Mesenchymal stem cell (in vitro differentiated cells and primary cell): ENCODE measurements around the gene CBX2.
A peak's percentile ranks its signal among the peaks of the same experiment; 100 is the strongest.

Source experiments
- DNase-seq: peaks from one replicate; pipeline ENCODE4 v3.0.0-alpha.2; 2013
- H2AFZ ChIP-seq: one replicate; pipeline ENCODE4 v1.6.1; 2013; ENCODE audit warnings: low read depth, mild to moderate bottlenecking, control low read depth, inconsistent platforms, low read length, moderate library complexity
- H2AK5ac ChIP-seq: 2 replicates; pipeline ENCODE4 v1.6.1; 2013; ENCODE audit warnings: low read length, moderate library complexity, mild to moderate bottlenecking, inconsistent platforms; ENCODE audit not compliant: severe bottlenecking
- H2BK120ac ChIP-seq: one replicate; pipeline ENCODE4 v1.6.1; 2013; ENCODE audit warnings: low read depth, mild to moderate bottlenecking, inconsistent platforms, low read length, moderate library complexity
- H2BK12ac ChIP-seq, 2 experiments: one replicate each; pipeline ENCODE4 v1.6.1; 2013; ENCODE audit warnings: inconsistent platforms in 2 of 2, low read length in 2 of 2, mild to moderate bottlenecking in 2 of 2, moderate library complexity in 2 of 2, control low read depth in 1 of 2
- H2BK15ac ChIP-seq: one replicate; pipeline ENCODE4 v1.6.1; 2013; ENCODE audit warnings: mild to moderate bottlenecking, low read depth, inconsistent platforms; ENCODE audit not compliant: poor library complexity, severe bottlenecking
- H2BK5ac ChIP-seq: 2 replicates; pipeline ENCODE4 v1.6.1; 2013; ENCODE audit warnings: low read depth, mild to moderate bottlenecking, low read length, control low read depth, inconsistent platforms; ENCODE audit not compliant: poor library complexity, severe bottlenecking
- H3K14ac ChIP-seq, 2 experiments: one replicate each; pipeline ENCODE4 v1.6.1; 2013; ENCODE audit warnings: inconsistent platforms in 2 of 2, low read length in 2 of 2, control low read depth in 1 of 2, mild to moderate bottlenecking in 1 of 2, moderate library complexity in 1 of 2
- H3K18ac ChIP-seq, 2 experiments: one replicate each; pipeline ENCODE4 v1.6.1; 2013; ENCODE audit warnings: inconsistent platforms in 2 of 2, low read length in 2 of 2, control low read depth in 1 of 2, low read depth in 1 of 2, mild to moderate bottlenecking in 1 of 2
- H3K23ac ChIP-seq, 2 experiments: one replicate each; pipeline ENCODE4 v1.6.1; 2013; ENCODE audit warnings: inconsistent platforms in 2 of 2, low read length in 2 of 2, mild to moderate bottlenecking in 2 of 2, moderate library complexity in 2 of 2, control low read depth in 1 of 2
- H3K27ac ChIP-seq: 2 replicates; pipeline ENCODE4 v1.5.1; 2013; ENCODE audit warnings: mild to moderate bottlenecking, moderate library complexity, low read length, control low read depth, inconsistent platforms; ENCODE audit not compliant: poor library complexity, severe bottlenecking
- H3K27me3 ChIP-seq, 2 experiments: 2 replicates each; pipeline versions ENCODE4 v1.6.1 to v1.7.0; 2013; ENCODE audit warnings: low read length in 2 of 2, mild to moderate bottlenecking in 2 of 2, moderate library complexity in 2 of 2, control low read depth in 1 of 2, inconsistent platforms in 1 of 2; ENCODE audit not compliant: control insufficient read depth in 1 of 2, insufficient read depth in 1 of 2
- H3K36me3 ChIP-seq, 2 experiments: 2 replicates each; pipeline versions ENCODE4 v1.6.1 to v1.7.0; 2013; ENCODE audit warnings: low read length in 2 of 2, control low read depth in 1 of 2, inconsistent platforms in 1 of 2, low read depth in 1 of 2, mild to moderate bottlenecking in 1 of 2; ENCODE audit not compliant: insufficient read depth in 2 of 2, control insufficient read depth in 1 of 2
- H3K4ac ChIP-seq, 2 experiments: one replicate each; pipeline ENCODE4 v1.6.1; 2013; ENCODE audit warnings: inconsistent platforms in 2 of 2, low read length in 2 of 2, mild to moderate bottlenecking in 2 of 2, moderate library complexity in 2 of 2, control low read depth in 1 of 2, low read depth in 1 of 2
- H3K4me1 ChIP-seq: 2 replicates; pipeline ENCODE4 v1.6.1; 2013; ENCODE audit warnings: low read depth, low read length, control low read depth; ENCODE audit not compliant: control insufficient read depth, insufficient read depth
- H3K4me2 ChIP-seq: 2 replicates; pipeline ENCODE4 v1.6.1; 2013; ENCODE audit warnings: low read length, mild to moderate bottlenecking, inconsistent platforms; ENCODE audit not compliant: poor library complexity, severe bottlenecking
- H3K4me3 ChIP-seq, 2 experiments: 2 replicates each; pipeline versions ENCODE4 v1.5.1 to v1.7.0; 2013; ENCODE audit warnings: low read length in 2 of 2, mild to moderate bottlenecking in 2 of 2, control low read depth in 1 of 2, low read depth in 1 of 2; ENCODE audit not compliant: insufficient read depth in 1 of 2
- H3K79me1 ChIP-seq: replicated peaks from 2 replicates; pipeline ENCODE4 v1.6.1; 2013; ENCODE audit warnings: mild to moderate bottlenecking, control low read depth, low read length, inconsistent platforms; ENCODE audit not compliant: poor library complexity, severe bottlenecking
- H3K9ac ChIP-seq: 2 replicates; pipeline ENCODE4 v1.7.0; 2013; ENCODE audit warnings: mild to moderate bottlenecking, low read length, moderate library complexity
- H3K9me3 ChIP-seq: 2 replicates; pipeline ENCODE4 v1.7.0; 2013; ENCODE audit warnings: mild to moderate bottlenecking, low read length; ENCODE audit not compliant: control insufficient read depth
- H4K8ac ChIP-seq: one replicate; pipeline ENCODE4 v1.6.1; 2013; ENCODE audit warnings: inconsistent platforms, mild to moderate bottlenecking, low read length, moderate library complexity
- H4K91ac ChIP-seq: one replicate; pipeline ENCODE4 v1.6.1; 2013; ENCODE audit warnings: mild to moderate bottlenecking, low read length, inconsistent platforms
- WGBS: methylation state at CpG from one replicate; pipeline ENCODE4 v1.1.7; 2013; ENCODE audit warnings: mixed read lengths; 5-methylcytosine and 5-hydroxymethylcytosine counted together

The CBX2 gene

GRCh38 chr17:79824234-79824633 is 46.3 kb downstream of the CBX2 start:
- no peak overlapping the region for H2BK5ac ChIP-seq
- 95% methylated on average over 17 of the region's 17 CpGs for WGBS
- no peak overlapping the region for H3K14ac ChIP-seq
- no peak overlapping the region for H4K8ac ChIP-seq
- no peak overlapping the region for H2BK12ac ChIP-seq
- no peak overlapping the region for H3K23ac ChIP-seq
- H3K4me2 ChIP-seq, result no peak overlapping the region
- peaks cover 4% of the 10 kb centered on the region for H3K4me1 ChIP-seq
- no peak overlapping the region for H2AFZ ChIP-seq
- no peak overlapping the region for H3K18ac ChIP-seq
- no peak overlapping the region for H2BK15ac ChIP-seq
- peaks cover 21 to 74% of the 10 kb centered on the region in 2 experiments for H3K27me3 ChIP-seq
- no peaks in the 10 kb centered on the region for H3K36me3 ChIP-seq
- H3K4me3 ChIP-seq, result no peak overlapping the region
- no peak overlapping the region for H3K27ac ChIP-seq
- H2BK120ac ChIP-seq, result no peak overlapping the region
- H3K9ac ChIP-seq, result no peak overlapping the region
- H3K79me1 ChIP-seq, result no peaks in the 10 kb centered on the region
- DNase-seq, result no peak
- H3K9me3 ChIP-seq, result no peaks in the 10 kb centered on the region
- H2AK5ac ChIP-seq, result no peak overlapping the region
- no peak overlapping the region for H4K91ac ChIP-seq
- H3K4ac ChIP-seq, result no peak overlapping the region

GRCh38 chr17:79824893-79825579 is 47.1 kb downstream of the CBX2 start:
- Histone ChIP-seq H2BK15ac (no peak overlapping the region), H2AK5ac (no peak overlapping the region), H3K14ac (no peak overlapping the region), H4K8ac (no peak overlapping the region), H3K9ac (no peak overlapping the region), H3K4me1 (peaks cover 4% of the 10 kb centered on the region), H3K27me3 (peaks cover 13 to 71% of the 10 kb centered on the region in 2 experiments), H3K4me2 (no peak overlapping the region), H2AFZ (no peak overlapping the region), H3K36me3 (no peaks in the 10 kb centered on the region), H2BK12ac (no peak overlapping the region), H4K91ac (no peak overlapping the region), H3K79me1 (no peaks in the 10 kb centered on the region), H2BK120ac (no peak overlapping the region), H3K23ac (no peak overlapping the region), H3K4me3 (no peak overlapping the region), H3K9me3 (no peaks in the 10 kb centered on the region), H2BK5ac (no peak overlapping the region), H3K18ac (no peak overlapping the region), H3K27ac (no peak overlapping the region), H3K4ac (no peak overlapping the region)
- WGBS, result 93% methylated on average over 6 of the region's 6 CpGs
- no peak for DNase-seq

- H3K4me1 ChIP-seq, result peaks cover 4% of the 10 kb centered on the region
- no peak overlapping the region for H2BK12ac ChIP-seq
- H3K27me3 ChIP-seq, result peaks cover 8 to 68% of the 10 kb centered on the region in 2 experiments
- H3K9me3 ChIP-seq, result no peaks in the 10 kb centered on the region
- H3K4me3 ChIP-seq, result peak overlapping the region in 1 of 2 experiments; percentile 24
- peak overlapping the region; percentile 3 for H4K91ac ChIP-seq
- H2BK15ac ChIP-seq, result no peak overlapping the region
- no peak overlapping the region for H3K27ac ChIP-seq
- DNase-seq, result no peak
- H2AK5ac ChIP-seq, result no peak overlapping the region
- no peak overlapping the region for H3K14ac ChIP-seq
- H3K79me1 ChIP-seq, result no peaks in the 10 kb centered on the region
- no peak overlapping the region for H2BK120ac ChIP-seq
- H2AFZ ChIP-seq, result no peak overlapping the region
- no peaks in the 10 kb centered on the region for H3K36me3 ChIP-seq
- H4K8ac ChIP-seq, result no peak overlapping the region
- no peak overlapping the region for H3K23ac ChIP-seq
- H3K4ac ChIP-seq, result no peak overlapping the region
- H2BK5ac ChIP-seq, result no peak overlapping the region
- H3K9ac ChIP-seq, result no peak overlapping the region
- H3K18ac ChIP-seq, result no peak overlapping the region
- WGBS, result 97% methylated on average over 5 of the region's 5 CpGs
- no peak overlapping the region for H3K4me2 ChIP-seq
Observed at GRCh38 chr17:79825580-79825921, 47.6 kb downstream of the CBX2 start.

GRCh38 chr17:79826204-79826680 is 48.3 kb downstream of the CBX2 start:
- H3K4me3 ChIP-seq, result no peak overlapping the region
- H3K4ac ChIP-seq, result no peak overlapping the region
- no peak overlapping the region for H2AFZ ChIP-seq
- no peak for DNase-seq
- no peaks in the 10 kb centered on the region for H3K36me3 ChIP-seq
- no peak overlapping the region for H2BK120ac ChIP-seq
- 33% methylated on average over 10 of the region's 11 CpGs for WGBS
- no peak overlapping the region for H3K9ac ChIP-seq
- no peak overlapping the region for H3K23ac ChIP-seq
- peaks cover 6% of the 10 kb centered on the region for H3K4me1 ChIP-seq
- H4K8ac ChIP-seq, result peak overlapping the region; percentile 45
- H4K91ac ChIP-seq, result peak overlapping the region; percentile 71
- H2BK12ac ChIP-seq, result peak overlapping the region in 1 of 2 experiments; percentile 38
- H3K27ac ChIP-seq, result no peak overlapping the region
- no peak overlapping the region for H2AK5ac ChIP-seq
- no peak overlapping the region for H3K14ac ChIP-seq
- peak overlapping the region in 1 of 2 experiments; percentile 28 for H3K18ac ChIP-seq
- no peak overlapping the region for H2BK5ac ChIP-seq
- no peaks in the 10 kb centered on the region for H3K79me1 ChIP-seq
- peaks cover 3 to 68% of the 10 kb centered on the region in 2 experiments for H3K27me3 ChIP-seq
- no peak overlapping the region for H2BK15ac ChIP-seq
- H3K9me3 ChIP-seq, result no peaks in the 10 kb centered on the region
- no peak overlapping the region for H3K4me2 ChIP-seq
